ENCODE results near the gene AANAT. TPM values are rescaled to one million over a fixed set of nuclear protein-coding genes. Genes with fewer than 3 reads are reported as not detected.

AANAT gene
- total RNA-seq, 2 donors from 2014 or later: not detected

DNA sequence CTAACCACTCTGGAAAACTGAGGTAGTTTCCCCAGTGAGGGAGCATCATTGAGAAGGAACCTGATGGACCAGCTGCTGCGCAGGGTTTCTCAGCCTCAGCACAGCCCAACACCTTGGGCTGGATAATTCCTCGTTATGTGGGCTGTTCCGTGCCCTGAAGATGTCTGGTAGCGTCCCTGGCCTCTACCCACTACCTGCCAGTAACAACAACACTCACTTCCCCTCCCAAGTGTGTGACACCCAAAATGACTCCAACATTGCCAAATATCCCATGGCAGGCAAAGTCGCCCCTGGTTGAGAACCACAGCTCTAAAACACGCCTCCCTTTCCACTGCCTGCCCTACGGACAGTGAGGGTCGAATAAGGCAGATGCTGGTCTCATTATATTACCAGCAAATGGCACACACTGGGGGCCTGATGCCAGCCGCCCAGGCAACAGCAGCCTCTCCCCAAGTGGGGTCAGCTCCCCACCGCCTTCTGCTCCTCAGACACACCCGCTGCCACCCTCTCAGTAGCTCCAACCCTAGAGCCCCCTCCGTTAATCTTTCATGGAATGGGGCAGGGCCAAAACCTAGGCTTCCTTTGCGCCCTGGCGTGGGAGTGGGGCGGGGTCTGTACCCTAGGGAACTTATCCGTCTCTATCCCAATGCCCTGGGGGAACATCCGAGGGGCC, 32.8 kb downstream of the AANAT start:
- H3K36me3 ChIP-seq: no peaks in the 10 kb centered on the region
- H3K27ac ChIP-seq: peak overlapping the region; percentile 90 to 94
- no peak for DNase-seq (ENCODE audit: low spot score)
- TF ChIP-seq, protein P1, sequence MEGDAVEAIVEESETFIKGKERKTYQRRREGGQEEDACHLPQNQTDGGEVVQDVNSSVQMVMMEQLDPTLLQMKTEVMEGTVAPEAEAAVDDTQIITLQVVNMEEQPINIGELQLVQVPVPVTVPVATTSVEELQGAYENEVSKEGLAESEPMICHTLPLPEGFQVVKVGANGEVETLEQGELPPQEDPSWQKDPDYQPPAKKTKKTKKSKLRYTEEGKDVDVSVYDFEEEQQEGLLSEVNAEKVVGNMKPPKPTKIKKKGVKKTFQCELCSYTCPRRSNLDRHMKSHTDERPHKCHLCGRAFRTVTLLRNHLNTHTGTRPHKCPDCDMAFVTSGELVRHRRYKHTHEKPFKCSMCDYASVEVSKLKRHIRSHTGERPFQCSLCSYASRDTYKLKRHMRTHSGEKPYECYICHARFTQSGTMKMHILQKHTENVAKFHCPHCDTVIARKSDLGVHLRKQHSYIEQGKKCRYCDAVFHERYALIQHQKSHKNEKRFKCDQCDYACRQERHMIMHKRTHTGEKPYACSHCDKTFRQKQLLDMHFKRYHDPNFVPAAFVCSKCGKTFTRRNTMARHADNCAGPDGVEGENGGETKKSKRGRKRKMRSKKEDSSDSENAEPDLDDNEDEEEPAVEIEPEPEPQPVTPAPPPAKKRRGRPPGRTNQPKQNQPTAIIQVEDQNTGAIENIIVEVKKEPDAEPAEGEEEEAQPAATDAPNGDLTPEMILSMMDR (IDR thresholded peaks at IDR 0.05): no peak
- no peaks in the 10 kb centered on the region for H3K9me3 ChIP-seq
- peaks cover 0 to 62% of the 10 kb centered on the region in 2 donors for H3K4me1 ChIP-seq
- no peaks in the 10 kb centered on the region for H3K27me3 ChIP-seq
- H3K4me3 ChIP-seq: peak overlapping the region; percentile 59 to 78

- peak overlapping the region; percentile 90 to 94 for H3K27ac ChIP-seq
- DNase-seq (ENCODE audit: low spot score): no peak
- TF ChIP-seq, protein P1 (IDR thresholded peaks at IDR 0.05): no peak
Observed at GRCh38 chr17:76500747-76501017, 33.3 kb downstream of the AANAT start.

DNA sequence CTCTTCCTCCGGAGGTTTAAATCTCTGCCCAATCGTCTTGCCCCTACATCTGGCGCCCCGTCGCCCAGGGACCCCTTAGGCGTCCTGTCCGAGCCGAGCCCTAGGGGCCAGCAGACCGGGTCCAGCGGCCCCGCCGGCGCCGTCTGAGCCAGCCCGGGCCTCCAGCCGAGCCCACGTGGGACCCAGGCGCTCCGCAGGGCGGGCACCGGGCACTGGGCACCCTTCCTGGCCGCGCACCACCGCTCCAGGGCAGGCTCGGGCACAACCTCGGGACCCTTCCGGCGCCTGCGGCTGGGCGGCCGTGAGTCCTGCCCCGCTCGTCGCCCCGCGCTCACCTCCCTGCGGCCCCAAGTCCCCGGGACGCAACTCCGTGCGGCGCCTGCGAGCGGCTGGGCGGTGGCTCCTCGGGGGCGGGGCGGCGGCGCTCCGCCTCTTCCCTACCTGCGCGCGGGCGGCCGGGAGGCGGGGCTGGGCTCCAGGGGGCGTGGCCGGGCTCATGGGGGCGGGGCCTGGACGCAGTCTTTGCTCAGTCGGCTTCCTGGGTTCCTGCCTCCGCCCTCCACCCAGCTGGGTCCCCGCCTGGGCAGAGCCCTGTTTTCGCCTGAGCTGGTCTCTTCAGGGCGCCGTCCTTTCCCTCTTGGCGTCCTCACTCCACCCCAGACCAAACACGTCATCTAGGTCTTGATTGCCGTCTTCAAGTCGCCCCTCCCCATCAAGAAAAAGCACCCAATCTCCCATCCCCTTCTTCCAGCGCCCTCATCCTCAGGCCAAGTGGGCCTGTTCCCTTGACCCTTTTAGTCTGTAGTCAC, 33.8 kb downstream of the AANAT start, which contains the start of gene RHBDF2:
TSS of gene RHBDF2 (minus strand) at position 406 of the 809 bp plus-strand sequence. CDS start 19,899 bp downstream, outside the sequence.
- TF ChIP-seq, protein P1 (IDR thresholded peaks at IDR 0.05): no peak
- Histone ChIP-seq H3K27me3 (no peaks in the 10 kb centered on the region), H3K36me3 (no peaks in the 10 kb centered on the region), H3K9me3 (no peaks in the 10 kb centered on the region), H3K4me3 (peak within 1 kb of the TSS; percentile 59 to 78), H3K4me1 (peaks cover 0 to 55% of the 10 kb centered on the region in 2 donors), H3K27ac (peak within 1 kb of the TSS; percentile 90 to 94)
- peak; percentile 91 for DNase-seq (ENCODE audit: low spot score)

More at GRCh38 chr17:76500747-76501017, 33.3 kb downstream of the AANAT start:
- Histone ChIP-seq H3K36me3 (no peaks in the 10 kb centered on the region), H3K4me3 (peak overlapping the region; percentile 59 to 78), H3K4me1 (peaks cover 0 to 60% of the 10 kb centered on the region in 2 donors), H3K27me3 (no peaks in the 10 kb centered on the region), H3K9me3 (no peaks in the 10 kb centered on the region)

DNA sequence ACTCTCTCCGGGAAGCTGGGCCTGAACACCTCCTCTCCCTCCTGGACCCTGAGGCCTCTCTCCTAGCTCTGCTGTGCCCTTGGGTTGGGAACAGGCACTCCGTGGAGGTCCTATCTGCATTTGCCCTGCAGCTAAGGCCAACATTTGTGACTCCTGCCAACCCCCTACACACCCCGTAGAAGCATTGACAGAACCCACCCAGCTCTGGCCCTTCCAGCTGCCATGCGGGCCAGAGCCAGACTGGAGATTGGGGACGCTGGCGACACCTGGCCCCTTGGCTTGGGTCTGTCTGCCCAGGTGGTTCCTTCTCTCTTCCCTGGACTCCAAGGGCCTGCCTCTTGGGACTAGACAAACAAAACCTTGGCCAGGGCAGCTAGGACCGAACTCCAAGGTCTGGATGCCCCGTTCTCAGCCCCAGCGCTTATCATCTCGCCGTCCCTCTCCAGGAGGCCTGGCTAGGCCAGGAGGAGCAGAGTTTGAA, 34.5 kb downstream of the AANAT start:
- peaks cover 0 to 54% of the 10 kb centered on the region in 2 donors for H3K4me1 ChIP-seq
- peak overlapping the region; percentile 59 to 78 for H3K4me3 ChIP-seq
- H3K9me3 ChIP-seq: no peaks in the 10 kb centered on the region
- TF ChIP-seq, protein P1 (IDR thresholded peaks at IDR 0.05): no peak
- H3K36me3 ChIP-seq: no peaks in the 10 kb centered on the region
- no peak for DNase-seq (ENCODE audit: low spot score)
- peak overlapping the region; percentile 90 to 94 for H3K27ac ChIP-seq
- H3K27me3 ChIP-seq: no peaks in the 10 kb centered on the region

GRCh38 chr17:76502341-76503211, 35.2 kb downstream of the AANAT start:
- Histone ChIP-seq H3K4me1 (peaks cover 0 to 46% of the 10 kb centered on the region in 2 donors), H3K27ac (peak overlapping the region; percentile 90 to 94), H3K4me3 (no peak overlapping the region), H3K9me3 (no peaks in the 10 kb centered on the region), H3K36me3 (no peaks in the 10 kb centered on the region), H3K27me3 (no peaks in the 10 kb centered on the region)
- no peak for DNase-seq (ENCODE audit: low spot score)
- TF ChIP-seq, protein P1 (IDR thresholded peaks at IDR 0.05): no peak
